ENCODE data around the gene PLXNA2.

Gene PLXNA2

DNA sequence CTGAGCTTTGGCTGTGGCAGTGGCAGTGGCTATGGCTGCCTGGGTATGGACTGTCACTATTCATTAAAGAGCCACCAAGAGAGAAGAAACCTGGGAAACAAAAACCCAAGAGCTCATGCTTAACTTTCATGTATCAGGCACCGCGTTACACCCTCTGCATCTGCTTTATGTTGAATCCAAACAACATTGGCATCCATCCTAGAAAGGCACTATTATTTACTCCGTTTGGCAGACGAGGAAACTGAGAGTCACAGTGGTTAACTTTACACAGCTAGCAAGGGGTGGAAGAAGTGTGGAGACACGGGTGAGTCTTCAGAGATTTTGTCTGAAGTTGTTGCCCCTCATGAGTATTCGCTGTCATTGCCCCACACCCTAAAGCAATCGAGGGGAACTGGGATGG is 63.8 kb downstream of the PLXNA2 start:
- TF ChIP-seq TAF1 (IDR thresholded peaks at IDR 0.05; ENCODE audit: borderline replicate concordance, insufficient read depth, low read length) = no peak
- TF ChIP-seq, protein P1, sequence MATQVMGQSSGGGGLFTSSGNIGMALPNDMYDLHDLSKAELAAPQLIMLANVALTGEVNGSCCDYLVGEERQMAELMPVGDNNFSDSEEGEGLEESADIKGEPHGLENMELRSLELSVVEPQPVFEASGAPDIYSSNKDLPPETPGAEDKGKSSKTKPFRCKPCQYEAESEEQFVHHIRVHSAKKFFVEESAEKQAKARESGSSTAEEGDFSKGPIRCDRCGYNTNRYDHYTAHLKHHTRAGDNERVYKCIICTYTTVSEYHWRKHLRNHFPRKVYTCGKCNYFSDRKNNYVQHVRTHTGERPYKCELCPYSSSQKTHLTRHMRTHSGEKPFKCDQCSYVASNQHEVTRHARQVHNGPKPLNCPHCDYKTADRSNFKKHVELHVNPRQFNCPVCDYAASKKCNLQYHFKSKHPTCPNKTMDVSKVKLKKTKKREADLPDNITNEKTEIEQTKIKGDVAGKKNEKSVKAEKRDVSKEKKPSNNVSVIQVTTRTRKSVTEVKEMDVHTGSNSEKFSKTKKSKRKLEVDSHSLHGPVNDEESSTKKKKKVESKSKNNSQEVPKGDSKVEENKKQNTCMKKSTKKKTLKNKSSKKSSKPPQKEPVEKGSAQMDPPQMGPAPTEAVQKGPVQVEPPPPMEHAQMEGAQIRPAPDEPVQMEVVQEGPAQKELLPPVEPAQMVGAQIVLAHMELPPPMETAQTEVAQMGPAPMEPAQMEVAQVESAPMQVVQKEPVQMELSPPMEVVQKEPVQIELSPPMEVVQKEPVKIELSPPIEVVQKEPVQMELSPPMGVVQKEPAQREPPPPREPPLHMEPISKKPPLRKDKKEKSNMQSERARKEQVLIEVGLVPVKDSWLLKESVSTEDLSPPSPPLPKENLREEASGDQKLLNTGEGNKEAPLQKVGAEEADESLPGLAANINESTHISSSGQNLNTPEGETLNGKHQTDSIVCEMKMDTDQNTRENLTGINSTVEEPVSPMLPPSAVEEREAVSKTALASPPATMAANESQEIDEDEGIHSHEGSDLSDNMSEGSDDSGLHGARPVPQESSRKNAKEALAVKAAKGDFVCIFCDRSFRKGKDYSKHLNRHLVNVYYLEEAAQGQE (IDR thresholded peaks at IDR 0.05; ENCODE audit: insufficient read depth in 1 of 2, low read depth in 2 of 2, low read length in 2 of 2) = no peak
- TF ChIP-seq POLR2AphosphoS5 (IDR thresholded peaks at IDR 0.05; ENCODE audit: low read depth, low read length) = no peak

DNA sequence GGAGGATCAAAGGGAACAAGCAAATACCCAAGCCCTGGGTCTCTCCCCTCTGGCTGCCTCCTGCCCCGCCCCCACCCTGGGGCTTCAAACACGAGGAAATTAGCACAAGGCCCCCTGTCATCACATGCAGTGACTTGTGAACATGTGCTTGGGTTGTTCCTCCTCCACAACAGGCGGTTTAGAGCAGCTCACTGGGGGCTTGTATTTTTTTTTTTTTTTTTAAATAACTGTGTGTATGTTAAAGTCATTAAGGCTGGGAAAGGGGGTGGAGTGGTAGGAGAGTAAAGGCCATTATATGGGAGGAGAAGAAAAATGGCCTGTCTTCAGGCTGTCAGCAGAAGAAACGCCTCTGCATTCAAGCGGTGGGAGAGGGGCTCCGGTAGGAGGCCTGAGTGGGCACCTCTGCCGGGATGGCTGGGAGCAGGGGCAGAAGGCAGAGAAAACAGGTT is 64.2 kb downstream of the PLXNA2 start:
- TF ChIP-seq FOXP2 (optimal IDR thresholded peaks at IDR 0.05; ENCODE audit: borderline replicate concordance, extremely low read depth, extremely low read length, insufficient read depth) (no peak), SIN3A (IDR thresholded peaks at IDR 0.05; ENCODE audit: borderline replicate concordance, insufficient read depth, low read length) (no peak), POLR2AphosphoS5 (IDR thresholded peaks at IDR 0.05; ENCODE audit: low read depth, low read length) (no peak), TAF1 (IDR thresholded peaks at IDR 0.05; ENCODE audit: borderline replicate concordance, insufficient read depth, low read length) (no peak)
- TF ChIP-seq, protein P1 (IDR thresholded peaks at IDR 0.05; ENCODE audit: insufficient read depth in 1 of 2, low read depth in 2 of 2, low read length in 2 of 2) = no peak

DNA sequence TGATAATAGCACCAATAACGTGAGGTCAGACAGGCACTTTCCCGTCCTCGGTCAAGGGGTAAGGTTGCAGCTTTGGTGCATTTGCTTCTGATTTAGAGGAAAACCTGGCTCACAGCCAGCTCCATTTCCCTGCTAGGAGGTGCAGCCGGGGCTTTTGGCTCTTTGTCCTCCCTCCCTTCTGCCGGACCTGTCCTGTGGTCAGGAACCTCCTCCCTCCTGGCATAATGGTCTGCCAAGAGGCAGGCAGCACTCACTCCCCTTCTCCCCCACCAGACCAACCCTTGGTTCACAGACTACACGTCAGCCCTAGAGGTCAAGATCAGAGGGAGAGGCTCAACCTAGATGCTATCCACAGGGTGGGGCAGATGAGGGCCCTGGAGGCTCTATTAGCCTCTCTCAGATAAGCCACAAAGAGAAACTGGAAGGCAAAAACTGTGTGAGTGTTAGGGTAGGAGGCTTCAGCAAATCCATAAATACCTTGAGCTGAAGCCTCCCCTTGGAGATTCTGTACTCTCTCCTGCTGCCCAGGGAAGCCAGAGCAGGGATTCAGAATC is 64.8 kb downstream of the PLXNA2 start:
- TF ChIP-seq FOXP2 (optimal IDR thresholded peaks at IDR 0.05; ENCODE audit: borderline replicate concordance, extremely low read depth, extremely low read length, insufficient read depth) (no peak), POLR2AphosphoS5 (IDR thresholded peaks at IDR 0.05; ENCODE audit: low read depth, low read length) (no peak)

DNA sequence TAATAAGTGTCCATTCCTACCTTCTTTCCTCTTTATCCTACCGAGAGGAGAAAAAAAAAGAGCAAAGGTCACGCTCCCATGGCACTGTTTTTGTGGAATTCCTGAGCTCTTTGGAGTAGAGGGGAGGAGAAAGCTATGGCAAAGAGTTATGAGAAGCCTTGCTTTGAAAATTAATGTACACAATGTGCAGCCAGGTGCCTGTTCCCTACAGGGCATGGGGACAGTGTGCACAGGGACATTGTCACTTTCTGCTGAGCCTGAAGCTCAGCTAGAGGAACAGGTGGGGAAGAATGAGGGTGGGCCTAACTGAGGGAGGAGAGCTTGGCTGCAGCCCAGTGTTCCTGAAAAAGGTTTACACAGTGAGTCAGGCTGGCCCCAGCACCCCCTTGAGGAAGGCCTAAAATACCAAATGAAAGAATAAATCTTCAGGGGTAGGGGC is 66.1 kb downstream of the PLXNA2 start:
- TF ChIP-seq POLR2AphosphoS5 (IDR thresholded peaks at IDR 0.05; ENCODE audit: low read depth, low read length) (no peak), TAF1 (IDR thresholded peaks at IDR 0.05; ENCODE audit: borderline replicate concordance, insufficient read depth, low read length) (no peak), SIN3A (IDR thresholded peaks at IDR 0.05; ENCODE audit: borderline replicate concordance, insufficient read depth, low read length) (no peak), FOXP2 (optimal IDR thresholded peaks at IDR 0.05; ENCODE audit: borderline replicate concordance, extremely low read depth, extremely low read length, insufficient read depth) (no peak)
- TF ChIP-seq, protein P1 (IDR thresholded peaks at IDR 0.05; ENCODE audit: insufficient read depth in 1 of 2, low read depth in 2 of 2, low read length in 2 of 2) = no peak

DNA sequence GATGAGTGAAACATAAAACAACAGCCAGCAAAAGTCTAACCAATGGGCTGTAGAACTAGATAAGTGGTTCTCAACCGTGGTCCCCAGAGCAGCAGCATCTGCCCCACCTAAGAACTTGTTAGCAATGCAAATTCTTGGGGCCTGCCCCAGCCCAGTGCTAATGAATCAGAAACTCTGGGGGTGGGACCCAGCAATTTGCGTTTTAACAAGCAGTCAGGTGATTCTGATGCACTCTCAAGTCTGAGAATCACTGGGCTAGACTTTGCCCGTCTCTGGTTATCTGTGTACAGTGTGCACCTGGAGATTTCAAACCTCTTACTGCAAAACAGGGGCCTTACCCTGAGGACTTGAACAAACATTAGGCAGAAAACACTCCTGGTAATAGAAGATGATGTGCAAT is 66.5 kb downstream of the PLXNA2 start:
- TF ChIP-seq SIN3A (IDR thresholded peaks at IDR 0.05; ENCODE audit: borderline replicate concordance, insufficient read depth, low read length) (no peak), FOXP2 (optimal IDR thresholded peaks at IDR 0.05; ENCODE audit: borderline replicate concordance, extremely low read depth, extremely low read length, insufficient read depth) (no peak), TAF1 (IDR thresholded peaks at IDR 0.05; ENCODE audit: borderline replicate concordance, insufficient read depth, low read length) (no peak), POLR2AphosphoS5 (IDR thresholded peaks at IDR 0.05; ENCODE audit: low read depth, low read length) (no peak)
- TF ChIP-seq, protein P1 (IDR thresholded peaks at IDR 0.05; ENCODE audit: insufficient read depth in 1 of 2, low read depth in 2 of 2, low read length in 2 of 2) = no peak
